GM21723 (cell line): ENCODE results near the gene CAMKV.
"Not testable (repeated sequence)": the region's sequence is repeated elsewhere in the genome, so short reads cannot be mapped to it uniquely, and the experiment has no call there.

Experiments
- ATAC-seq: cut with Tn5 transposase; IDR thresholded peaks from one replicate; pipeline ENCODE4 v1.9.1; 2021; ENCODE audit warnings: mild to moderate bottlenecking, moderate library complexity; ENCODE audit not compliant: unreplicated experiment

CAMKV gene

GRCh38 chr3:49856181-49857005 lies 13.3 kb downstream of the CAMKV start, which contains the start of gene TRAIP:
Gene TRAIP (minus strand): TSS chr3:49856564. CDS start chr3:49856453, 111 bp downstream.
- peak; percentile 95 for ATAC-seq

- ATAC-seq, result no peak
These were observed 14.0 kb downstream of the CAMKV start for GRCh38 chr3:49855662-49856061.

GRCh38 chr3:49845694-49846093 lies 24.0 kb downstream of the CAMKV start:
- ATAC-seq, result no peak

GRCh38 chr3:49844464-49845183 lies 25.1 kb downstream of the CAMKV start:
- no peak for ATAC-seq

GRCh38 chr3:49842843-49843517 lies 26.7 kb downstream of the CAMKV start:
- no peak for ATAC-seq

- no peak for ATAC-seq
These were observed 27.9 kb downstream of the CAMKV start for GRCh38 chr3:49841806-49842205.

- no peak for ATAC-seq
These were observed 28.5 kb downstream of the CAMKV start for GRCh38 chr3:49841126-49841696.

- ATAC-seq, result no peak
These were observed 29.3 kb downstream of the CAMKV start for GRCh38 chr3:49840388-49840787.

- peak; percentile 57 for ATAC-seq
These were observed 30.4 kb downstream of the CAMKV start for GRCh38 chr3:49839193-49839809.

GRCh38 chr3:49831341-49831740 lies 38.4 kb downstream of the CAMKV start:
- no peak for ATAC-seq

- no peak for ATAC-seq
These were observed 43.7 kb downstream of the CAMKV start for GRCh38 chr3:49826016-49826415.

GRCh38 chr3:49823131-49823530 lies 46.6 kb downstream of the CAMKV start:
- not testable (repeated sequence) for ATAC-seq

GRCh38 chr3:49813497-49814174 lies 56.1 kb downstream of the CAMKV start, which contains the start of gene UBA7:
Gene UBA7 (minus strand): TSS chr3:49813953. CDS start chr3:49813787, 166 bp downstream.
- ATAC-seq, result peak; percentile 69

GRCh38 chr3:49812916-49813496 lies 56.7 kb downstream of the CAMKV start:
- ATAC-seq, result no peak
